DOHH2 (cell line): Measurements from ENCODE around the gene SPINK8.

Source experiments
- H3F3A ChIP-seq: fragments of 200-600 bp; sonication (generic), shearing (Covaris generic); 2 replicates; pipeline ENCODE4 v1.6.0; 2016; ENCODE audit warnings: antibody characterized with exemption, mild to moderate bottlenecking; ENCODE audit not compliant: control insufficient read depth, insufficient read depth
- H3K27ac ChIP-seq: fragments of 200-600 bp; sonication (generic); 2 replicates; pipeline ENCODE4 v1.5.1; 2014; ENCODE audit warnings: low read depth, mild to moderate bottlenecking, low read length, moderate library complexity
- H3K27me3 ChIP-seq: fragments of 200-600 bp; sonication (generic); 2 replicates; pipeline ENCODE4 v1.6.1; 2014; ENCODE audit warnings: mild to moderate bottlenecking, low read length, mixed read lengths; ENCODE audit not compliant: control insufficient read depth
- H3K36me3 ChIP-seq: fragments of 200-600 bp; sonication (generic); 2 replicates; pipeline ENCODE4 v1.6.1; 2014; ENCODE audit warnings: mild to moderate bottlenecking, low read length, moderate library complexity, mixed read lengths; ENCODE audit not compliant: control insufficient read depth
- H3K4me1 ChIP-seq: fragments of 200-600 bp; sonication (generic); 2 replicates; pipeline ENCODE4 v1.6.1; 2014; ENCODE audit warnings: mild to moderate bottlenecking, low read length, mixed read lengths; ENCODE audit not compliant: control insufficient read depth
- H3K4me2 ChIP-seq: fragments of 200-600 bp; sonication (generic); 2 replicates; pipeline ENCODE4 v1.6.0; 2014; ENCODE audit warnings: mild to moderate bottlenecking, low read length, moderate library complexity
- H3K4me3 ChIP-seq: fragments of 200-600 bp; sonication (generic); 2 replicates; pipeline ENCODE4 v1.5.1; 2014; ENCODE audit warnings: mild to moderate bottlenecking, low read length, mixed read lengths
- H3K79me2 ChIP-seq: fragments of 200-600 bp; sonication (generic); 2 replicates; pipeline ENCODE4 v1.6.1; 2014; ENCODE audit warnings: mild to moderate bottlenecking, low read length, mixed read lengths; ENCODE audit not compliant: control insufficient read depth
- H3K9me2 ChIP-seq: fragments of 200-600 bp; sonication (generic); replicated peaks from 2 replicates; pipeline ENCODE4 v1.6.1; 2014; ENCODE audit warnings: mild to moderate bottlenecking, low read length, mixed read lengths; ENCODE audit not compliant: control insufficient read depth
- H3K9me3 ChIP-seq: fragments of 200-600 bp; sonication (generic); 2 replicates; pipeline ENCODE4 v1.6.1; 2014; ENCODE audit warnings: antibody characterized with exemption, low read length, mixed read lengths; ENCODE audit not compliant: control insufficient read depth, insufficient read depth
- H4K20me1 ChIP-seq: fragments of 200-600 bp; sonication (generic); 2 replicates; pipeline ENCODE4 v1.6.0; 2014; ENCODE audit warnings: low read depth, mild to moderate bottlenecking, antibody characterized with exemption, low read length, moderate library complexity; ENCODE audit not compliant: control insufficient read depth, insufficient read depth
- EZH2phosphoT487 ChIP-seq: fragments of 200-600 bp; sonication (generic); IDR thresholded peaks from 2 replicates; pipeline ENCODE4 v1.6.1; 2017; ENCODE audit warnings: borderline replicate concordance, mild to moderate bottlenecking, antibody characterized with exemption, low read length, moderate library complexity, mixed read lengths
- TF ChIP-seq, protein P1 (sequence below): fragments of 200-600 bp; sonication (generic); IDR thresholded peaks from one replicate; pipeline ENCODE4 v1.5.1; 2014; ENCODE audit warnings: antibody characterized with exemption, mild to moderate bottlenecking, low read depth, low read length; ENCODE audit not compliant: poor library complexity, severe bottlenecking

The SPINK8 gene

DNA sequence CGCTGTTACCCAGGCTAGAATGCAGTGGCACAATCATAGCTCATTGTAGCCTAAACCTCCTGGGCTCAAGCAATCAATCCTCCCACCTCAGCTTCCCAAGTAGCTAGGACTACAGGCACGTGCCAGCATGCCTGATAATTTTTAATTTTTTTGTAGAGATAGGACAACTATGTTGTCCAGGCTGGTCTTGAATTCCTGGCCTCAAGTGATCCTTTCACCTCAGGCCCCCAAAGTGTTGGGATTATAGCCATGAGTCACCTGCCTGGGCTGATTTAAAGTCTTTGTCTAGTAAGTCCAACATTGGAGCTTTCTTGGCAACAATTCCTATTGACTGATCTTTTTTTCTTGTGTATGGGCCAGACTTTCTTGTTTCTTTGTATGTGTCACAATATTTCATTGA lies 28.1 kb downstream of the SPINK8 start:
- peaks cover 40% of the 10 kb centered on the region for H3K4me1 ChIP-seq
- no peaks in the 10 kb centered on the region for H4K20me1 ChIP-seq
- peaks cover 19% of the 10 kb centered on the region for H3K79me2 ChIP-seq
- H3K27ac ChIP-seq: no peak overlapping the region
- TF ChIP-seq, protein P1, sequence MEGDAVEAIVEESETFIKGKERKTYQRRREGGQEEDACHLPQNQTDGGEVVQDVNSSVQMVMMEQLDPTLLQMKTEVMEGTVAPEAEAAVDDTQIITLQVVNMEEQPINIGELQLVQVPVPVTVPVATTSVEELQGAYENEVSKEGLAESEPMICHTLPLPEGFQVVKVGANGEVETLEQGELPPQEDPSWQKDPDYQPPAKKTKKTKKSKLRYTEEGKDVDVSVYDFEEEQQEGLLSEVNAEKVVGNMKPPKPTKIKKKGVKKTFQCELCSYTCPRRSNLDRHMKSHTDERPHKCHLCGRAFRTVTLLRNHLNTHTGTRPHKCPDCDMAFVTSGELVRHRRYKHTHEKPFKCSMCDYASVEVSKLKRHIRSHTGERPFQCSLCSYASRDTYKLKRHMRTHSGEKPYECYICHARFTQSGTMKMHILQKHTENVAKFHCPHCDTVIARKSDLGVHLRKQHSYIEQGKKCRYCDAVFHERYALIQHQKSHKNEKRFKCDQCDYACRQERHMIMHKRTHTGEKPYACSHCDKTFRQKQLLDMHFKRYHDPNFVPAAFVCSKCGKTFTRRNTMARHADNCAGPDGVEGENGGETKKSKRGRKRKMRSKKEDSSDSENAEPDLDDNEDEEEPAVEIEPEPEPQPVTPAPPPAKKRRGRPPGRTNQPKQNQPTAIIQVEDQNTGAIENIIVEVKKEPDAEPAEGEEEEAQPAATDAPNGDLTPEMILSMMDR: no peak
- TF ChIP-seq EZH2phosphoT487: no peak
- H3K36me3 ChIP-seq: peaks cover 10% of the 10 kb centered on the region
- H3K27me3 ChIP-seq: no peaks in the 10 kb centered on the region
- no peaks in the 10 kb centered on the region for H3K9me3 ChIP-seq
- H3K4me3 ChIP-seq: no peak overlapping the region
- H3K4me2 ChIP-seq: no peak overlapping the region
- peaks cover 17% of the 10 kb centered on the region for H3F3A ChIP-seq
- H3K9me2 ChIP-seq: no peaks in the 10 kb centered on the region

DNA sequence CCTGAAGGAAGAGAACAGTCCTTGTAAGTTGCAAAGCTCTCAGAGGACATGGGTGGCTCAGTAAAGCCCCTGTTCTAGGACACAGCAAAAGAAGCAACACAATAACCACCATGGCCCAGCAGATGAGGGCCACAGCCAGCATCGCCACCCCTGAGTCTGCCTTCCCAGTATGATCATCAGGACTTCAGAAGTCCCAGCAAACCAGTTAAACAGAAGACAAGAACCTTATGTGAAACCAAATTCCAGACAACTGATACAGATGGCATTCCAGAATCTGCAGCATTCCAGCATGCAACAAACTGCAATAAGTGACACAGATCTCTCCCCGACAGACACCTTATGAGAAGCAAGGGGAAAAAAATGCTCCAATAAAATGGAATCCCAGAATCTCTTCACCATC lies 30.4 kb downstream of the SPINK8 start:
- Histone ChIP-seq H3K4me1 (peaks cover 49% of the 10 kb centered on the region), H3K79me2 (peaks cover 42% of the 10 kb centered on the region)

DNA sequence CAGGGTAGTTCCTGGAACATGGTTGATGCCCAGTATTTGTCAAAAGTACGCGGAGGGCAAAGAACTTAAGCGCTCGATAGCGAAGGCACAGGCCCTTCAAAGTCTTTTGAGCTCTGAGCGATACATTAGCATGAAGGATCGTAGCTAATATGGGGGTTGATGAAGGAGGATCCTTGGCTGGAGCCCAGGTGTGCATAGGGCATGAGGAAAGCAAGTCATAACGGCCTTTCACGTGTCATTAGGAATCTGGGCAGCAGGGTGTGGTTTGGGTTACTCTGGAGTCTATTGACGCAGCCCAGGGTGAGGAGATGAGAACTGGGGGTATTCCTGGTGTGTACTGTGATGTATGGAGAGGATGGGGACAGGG lies 31.7 kb downstream of the SPINK8 start:
- no peaks in the 10 kb centered on the region for H3K9me3 ChIP-seq
- H3K4me1 ChIP-seq: peaks cover 39% of the 10 kb centered on the region
- H4K20me1 ChIP-seq: no peaks in the 10 kb centered on the region
- no peaks in the 10 kb centered on the region for H3K9me2 ChIP-seq
- H3F3A ChIP-seq: peaks cover 17% of the 10 kb centered on the region
- H3K27ac ChIP-seq: peak overlapping the region; percentile 82
- H3K4me2 ChIP-seq: peak overlapping the region; percentile 100
- no peaks in the 10 kb centered on the region for H3K27me3 ChIP-seq
- H3K79me2 ChIP-seq: peaks cover 42% of the 10 kb centered on the region
- H3K36me3 ChIP-seq: peaks cover 39% of the 10 kb centered on the region
- TF ChIP-seq, protein P1: no peak
- no peak for TF ChIP-seq EZH2phosphoT487
- peak overlapping the region; percentile 93 for H3K4me3 ChIP-seq

More for the DNA sequence above, 30.4 kb downstream of the SPINK8 start:
- Histone ChIP-seq H3K27me3 (no peaks in the 10 kb centered on the region), H3K9me3 (no peaks in the 10 kb centered on the region), H3K27ac (no peak overlapping the region), H3K4me2 (no peak overlapping the region; the same call in 1 of the 2 replicates), H3F3A (peaks cover 17% of the 10 kb centered on the region), H3K9me2 (no peaks in the 10 kb centered on the region), H4K20me1 (no peaks in the 10 kb centered on the region), H3K4me3 (no peak overlapping the region), H3K36me3 (peaks cover 27% of the 10 kb centered on the region)
- TF ChIP-seq, protein P1: no peak
- no peak for TF ChIP-seq EZH2phosphoT487
